Panc1 (cell line): ENCODE measurements around the gene IFITM1. TPM values are rescaled to one million over a fixed set of nuclear protein-coding genes. Genes with fewer than 3 reads are reported as not detected.

Experiments used
- ATAC-seq: fragments of 200-7000 bp; cut with Tn5 transposase; 2 replicates; pipeline ENCODE4 v1.9.1; 2020; ENCODE audit warnings: mild to moderate bottlenecking, moderate library complexity
- BruUV-seq: library from RNA; stranded (reverse); fragments of 400-500 nt; replicated peaks from 2 replicates; lab custom pipeline; 2021; lab: Mats Ljungman, UMichigan
- CTCF ChIA-PET: fragments of 300-600 bp; sonication (Branson Sonifier 250); formaldehyde crosslinking; loops from one replicate; lab custom pipeline; 2022; ENCODE audit warnings: antibody characterized with exemption; lab: Charles Lee
- POLR2A ChIA-PET: fragments of 300-600 bp; sonication (Branson Sonifier 250); formaldehyde crosslinking; loops from one replicate; lab custom pipeline; 2022; ENCODE audit warnings: antibody characterized with exemption; lab: Charles Lee
- DNase-seq: peaks from one replicate; pipeline ENCODE4 v3.0.0-alpha.2; 2010; ENCODE audit warnings: low read depth, low spot score
- H3K27ac ChIP-seq: 2 replicates; pipeline ENCODE4 v1.5.1; 2011; ENCODE audit warnings: mild to moderate bottlenecking, low read length, inconsistent platforms
- H3K27me3 ChIP-seq: fragments of 200-500 bp; sonication (Bioruptor generic); 2 replicates; pipeline ENCODE4 v1.6.0; 2014; ENCODE audit warnings: low read length, inconsistent platforms; ENCODE audit not compliant: control insufficient read depth, insufficient read depth
- H3K36me3 ChIP-seq: fragments of 200-500 bp; sonication (Bioruptor generic); 2 replicates; pipeline ENCODE4 v1.5.1; 2014; ENCODE audit warnings: inconsistent platforms, mild to moderate bottlenecking, low read length, moderate library complexity; ENCODE audit not compliant: control insufficient read depth, insufficient read depth
- H3K4me1 ChIP-seq: 2 replicates; pipeline ENCODE4 v1.5.1; 2011; ENCODE audit warnings: inconsistent platforms, mild to moderate bottlenecking, low read length, moderate library complexity; ENCODE audit not compliant: control insufficient read depth, insufficient read depth
- H3K4me3 ChIP-seq, 2 experiments: 2 replicates each; pipeline ENCODE4 v1.5.1; 2011 to 2012; ENCODE audit warnings: low read depth in 2 of 2, low read length in 2 of 2, mild to moderate bottlenecking in 2 of 2, inconsistent platforms in 1 of 2, moderate library complexity in 1 of 2
- H3K9me3 ChIP-seq: fragments of 200-500 bp; sonication (Bioruptor generic); 2 replicates; pipeline ENCODE4 v1.5.1; 2014; ENCODE audit warnings: low read depth, mild to moderate bottlenecking, inconsistent platforms, low read length, moderate library complexity; ENCODE audit not compliant: control insufficient read depth, insufficient read depth
- POLR2AphosphoS5 ChIP-seq: IDR thresholded peaks from 2 replicates; pipeline ENCODE4 v1.6.1; 2012; ENCODE audit warnings: mild to moderate bottlenecking, low read depth, low read length, moderate library complexity
- TCF7L2 ChIP-seq: IDR thresholded peaks from 2 replicates; pipeline ENCODE4 v1.6.1; 2011; ENCODE audit warnings: mild to moderate bottlenecking, low read depth, low read length, inconsistent platforms
- in situ Hi-C: cut with HindIII; loops from 2 replicates; pipeline ENCODE4 v1.10.0; 2016; ENCODE audit warnings: low sequenced_read_pairs, low pct_unique_long_range_greater_than_20kb
- intact Hi-C: fragments of 100-400 bp; cut with micrococcal nuclease; formaldehyde crosslinking; loops from one replicate; pipeline ENCODE4 v1.10.0; 2022; ENCODE audit not compliant: unreplicated experiment
- total RNA-seq: library from RNA; stranded (reverse); gene quantifications from one replicate; pipeline ENCODE4 v1.2.1, GENCODE V29; 2021; ENCODE audit not compliant: unreplicated experiment
- TF ChIP-seq, protein P1 (sequence below), 2 experiments: IDR thresholded peaks; 2 replicates each; pipeline ENCODE4 v1.6.1; 2011 to 2012; ENCODE audit warnings: low read depth in 2 of 2, control low read depth in 1 of 2, low read length in 1 of 2, mild to moderate bottlenecking in 1 of 2, moderate library complexity in 1 of 2; ENCODE audit not compliant: insufficient read depth in 1 of 2

The IFITM1 gene
- total RNA-seq, 1 experiment from 2014 or later = 66.3 TPM

- H3K27me3 ChIP-seq = no peaks in the 10 kb centered on the region
- TF ChIP-seq POLR2AphosphoS5 (0 out of 2 replicates have a peak, but pooled peaks have one; percentile 15), TCF7L2 (no peak)
- TF ChIP-seq, protein P1, sequence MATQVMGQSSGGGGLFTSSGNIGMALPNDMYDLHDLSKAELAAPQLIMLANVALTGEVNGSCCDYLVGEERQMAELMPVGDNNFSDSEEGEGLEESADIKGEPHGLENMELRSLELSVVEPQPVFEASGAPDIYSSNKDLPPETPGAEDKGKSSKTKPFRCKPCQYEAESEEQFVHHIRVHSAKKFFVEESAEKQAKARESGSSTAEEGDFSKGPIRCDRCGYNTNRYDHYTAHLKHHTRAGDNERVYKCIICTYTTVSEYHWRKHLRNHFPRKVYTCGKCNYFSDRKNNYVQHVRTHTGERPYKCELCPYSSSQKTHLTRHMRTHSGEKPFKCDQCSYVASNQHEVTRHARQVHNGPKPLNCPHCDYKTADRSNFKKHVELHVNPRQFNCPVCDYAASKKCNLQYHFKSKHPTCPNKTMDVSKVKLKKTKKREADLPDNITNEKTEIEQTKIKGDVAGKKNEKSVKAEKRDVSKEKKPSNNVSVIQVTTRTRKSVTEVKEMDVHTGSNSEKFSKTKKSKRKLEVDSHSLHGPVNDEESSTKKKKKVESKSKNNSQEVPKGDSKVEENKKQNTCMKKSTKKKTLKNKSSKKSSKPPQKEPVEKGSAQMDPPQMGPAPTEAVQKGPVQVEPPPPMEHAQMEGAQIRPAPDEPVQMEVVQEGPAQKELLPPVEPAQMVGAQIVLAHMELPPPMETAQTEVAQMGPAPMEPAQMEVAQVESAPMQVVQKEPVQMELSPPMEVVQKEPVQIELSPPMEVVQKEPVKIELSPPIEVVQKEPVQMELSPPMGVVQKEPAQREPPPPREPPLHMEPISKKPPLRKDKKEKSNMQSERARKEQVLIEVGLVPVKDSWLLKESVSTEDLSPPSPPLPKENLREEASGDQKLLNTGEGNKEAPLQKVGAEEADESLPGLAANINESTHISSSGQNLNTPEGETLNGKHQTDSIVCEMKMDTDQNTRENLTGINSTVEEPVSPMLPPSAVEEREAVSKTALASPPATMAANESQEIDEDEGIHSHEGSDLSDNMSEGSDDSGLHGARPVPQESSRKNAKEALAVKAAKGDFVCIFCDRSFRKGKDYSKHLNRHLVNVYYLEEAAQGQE (IDR thresholded peaks at IDR 0.05; ENCODE audit: insufficient read depth in 1 of 2, low read depth in 2 of 2, low read length in 1 of 2) = no peak
- no TSS peak for BruUV-seq
- no peak overlapping the region for H3K4me3 ChIP-seq
- ChIA-PET CTCF (no interaction called here), POLR2A (no interaction called here)
- intact Hi-C loops (no loop called here), in situ Hi-C loops (no loop called here)
- H3K36me3 ChIP-seq = no peaks in the 10 kb centered on the region
- peaks cover 42% of the 10 kb centered on the region for H3K4me1 ChIP-seq
- H3K27ac ChIP-seq = no peak overlapping the region; the same call in 1 of the 2 replicates
- DNase-seq (no peak), ATAC-seq (peak; percentile 12)
- no peaks in the 10 kb centered on the region for H3K9me3 ChIP-seq
Measured at GRCh38 chr11:297051-297585, 16.7 kb upstream of the IFITM1 start.

- H3K4me1 ChIP-seq = peaks cover 42% of the 10 kb centered on the region
- ATAC-seq (peak; percentile 15), DNase-seq (no peak)
- TF ChIP-seq TCF7L2 (peak; percentile 86), POLR2AphosphoS5 (no peak)
- H3K4me3 ChIP-seq = no peak overlapping the region
- H3K9me3 ChIP-seq = no peaks in the 10 kb centered on the region
- no peaks in the 10 kb centered on the region for H3K27me3 ChIP-seq
- ChIA-PET POLR2A (no interaction called here), CTCF (no interaction called here)
- intact Hi-C loops (no loop called here), in situ Hi-C loops (no loop called here)
- H3K27ac ChIP-seq = peak overlapping the region; percentile 35
- H3K36me3 ChIP-seq = no peaks in the 10 kb centered on the region
- BruUV-seq = no TSS peak
Measured at GRCh38 chr11:297586-298405, 16.0 kb upstream of the IFITM1 start.

DNA sequence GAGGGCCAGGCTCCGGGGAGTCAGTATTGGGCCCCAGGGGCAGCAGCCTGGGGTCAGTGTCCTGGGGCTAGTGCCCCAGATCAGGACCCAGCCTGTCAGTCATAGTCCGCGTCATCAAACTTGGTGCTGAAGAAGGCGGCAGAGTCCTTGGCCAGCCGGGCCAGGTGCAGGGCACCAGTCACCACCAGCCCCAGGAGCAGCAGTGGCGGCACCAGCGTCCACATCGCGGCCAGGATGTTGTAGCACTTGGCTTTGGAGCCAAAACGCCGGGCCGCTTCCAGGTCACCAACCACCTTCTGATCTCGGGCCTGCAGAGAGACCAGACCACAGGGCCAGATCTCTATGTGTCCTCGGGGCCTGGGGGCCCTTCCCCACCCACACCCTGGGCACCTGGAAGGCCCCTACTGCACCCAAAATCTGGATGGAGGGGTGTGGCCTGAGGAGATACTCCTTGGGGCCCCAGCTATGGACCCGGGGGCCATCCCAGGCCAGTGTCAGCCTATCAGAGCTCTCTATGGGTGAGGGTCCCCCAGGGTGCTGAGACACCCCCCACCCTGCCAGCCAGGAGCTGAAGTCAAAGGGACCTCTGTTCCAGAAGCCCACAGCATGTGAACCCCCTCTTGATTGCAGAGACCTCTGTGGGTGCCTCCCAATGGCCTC is 15.3 kb upstream of the IFITM1 start:
- Histone ChIP-seq H3K4me3 (no peak overlapping the region), H3K36me3 (no peaks in the 10 kb centered on the region), H3K4me1 (peaks cover 38% of the 10 kb centered on the region), H3K27me3 (no peaks in the 10 kb centered on the region), H3K27ac (peak overlapping the region; percentile 35), H3K9me3 (no peaks in the 10 kb centered on the region)
- POLR2A ChIA-PET = no interaction called here
- ATAC-seq (peak; percentile 35), DNase-seq (no peak)
- intact Hi-C loops = no loop called here
- CTCF ChIA-PET = no interaction called here
- no TSS peak for BruUV-seq
- TF ChIP-seq TCF7L2 = no peak
- TF ChIP-seq POLR2AphosphoS5 = peak; percentile 28; the same call in 1 of the 2 replicates
- in situ Hi-C loops = no loop called here
